Ramos (cell line): ENCODE data around the gene MASP1.
"Not testable (repeated sequence)": the region's sequence is repeated elsewhere in the genome, so short reads cannot be mapped to it uniquely, and the experiment has no call there.

ENCODE experiments used
- in situ Hi-C: fragments of 300-500 bp; cut with MboI; formaldehyde crosslinking; loops from one replicate; pipeline ENCODE4 v1.14.3; 2022; ENCODE audit warnings: low sequenced_read_pairs; ENCODE audit not compliant: unreplicated experiment

Gene MASP1

GRCh38 chr3:187269486-187269885 lies 22.1 kb downstream of the MASP1 start:
- in situ Hi-C loops, result no loop called here

- in situ Hi-C loops, result no loop called here
Measured at GRCh38 chr3:187267306-187267705, 24.2 kb downstream of the MASP1 start.

GRCh38 chr3:187266691-187267090 lies 24.8 kb downstream of the MASP1 start:
- in situ Hi-C loops, result no loop called here

GRCh38 chr3:187265461-187265955 lies 26.0 kb downstream of the MASP1 start:
- in situ Hi-C loops, result no loop called here

GRCh38 chr3:187264911-187265310 lies 26.6 kb downstream of the MASP1 start:
- in situ Hi-C loops, result no loop called here

GRCh38 chr3:187264021-187264420 lies 27.5 kb downstream of the MASP1 start:
- in situ Hi-C loops, result no loop called here

GRCh38 chr3:187263270-187263669 lies 28.3 kb downstream of the MASP1 start:
- in situ Hi-C loops, result no loop called here

GRCh38 chr3:187262360-187262759 lies 29.2 kb downstream of the MASP1 start:
- in situ Hi-C loops, result no loop called here

GRCh38 chr3:187261541-187261969 lies 30.0 kb downstream of the MASP1 start:
- in situ Hi-C loops, result no loop called here

- in situ Hi-C loops, result no loop called here
Measured at GRCh38 chr3:187259171-187259570, 32.4 kb downstream of the MASP1 start.

- in situ Hi-C loops, result no loop called here
Measured at GRCh38 chr3:187257992-187258692, 33.4 kb downstream of the MASP1 start.

- in situ Hi-C loops, result no loop called here
Measured at GRCh38 chr3:187257471-187257870, 34.1 kb downstream of the MASP1 start.

- in situ Hi-C loops, result no loop called here
Measured at GRCh38 chr3:187256051-187256616, 35.4 kb downstream of the MASP1 start.

GRCh38 chr3:187255314-187255713 lies 36.2 kb downstream of the MASP1 start:
- in situ Hi-C loops, result no loop called here

- in situ Hi-C loops, result no loop called here
Measured at GRCh38 chr3:187252311-187252710, 39.2 kb downstream of the MASP1 start.

- in situ Hi-C loops, result no loop called here
Measured at GRCh38 chr3:187251599-187251998, 39.9 kb downstream of the MASP1 start.

- in situ Hi-C loops, result no loop called here
Measured at GRCh38 chr3:187247398-187247797, 44.1 kb downstream of the MASP1 start.

- in situ Hi-C loops, result no loop called here
Measured at GRCh38 chr3:187243933-187244524, 47.5 kb downstream of the MASP1 start.

GRCh38 chr3:187242900-187243299 lies 48.6 kb downstream of the MASP1 start:
- in situ Hi-C loops, result no loop called here

GRCh38 chr3:187242435-187242834 lies 49.1 kb downstream of the MASP1 start:
- in situ Hi-C loops, result no loop called here

- in situ Hi-C loops, result not testable (repeated sequence)
Measured at GRCh38 chr3:187238835-187239234, 52.7 kb downstream of the MASP1 start.

- in situ Hi-C loops, result no loop called here
Measured at GRCh38 chr3:187238239-187238638, 53.3 kb downstream of the MASP1 start.
